ENCODE measurements around the gene SLC1A5. TPM values are rescaled to one million over a fixed set of nuclear protein-coding genes. Genes with fewer than 3 reads are reported as not detected.
"Not testable (repeated sequence)": the region's sequence is repeated elsewhere in the genome, so short reads cannot be mapped to it uniquely, and the experiment has no call there.

SLC1A5 gene
- total and polyA plus RNA-seq, 2 experiments from 2014 or later = 367 to 456 TPM

DNA sequence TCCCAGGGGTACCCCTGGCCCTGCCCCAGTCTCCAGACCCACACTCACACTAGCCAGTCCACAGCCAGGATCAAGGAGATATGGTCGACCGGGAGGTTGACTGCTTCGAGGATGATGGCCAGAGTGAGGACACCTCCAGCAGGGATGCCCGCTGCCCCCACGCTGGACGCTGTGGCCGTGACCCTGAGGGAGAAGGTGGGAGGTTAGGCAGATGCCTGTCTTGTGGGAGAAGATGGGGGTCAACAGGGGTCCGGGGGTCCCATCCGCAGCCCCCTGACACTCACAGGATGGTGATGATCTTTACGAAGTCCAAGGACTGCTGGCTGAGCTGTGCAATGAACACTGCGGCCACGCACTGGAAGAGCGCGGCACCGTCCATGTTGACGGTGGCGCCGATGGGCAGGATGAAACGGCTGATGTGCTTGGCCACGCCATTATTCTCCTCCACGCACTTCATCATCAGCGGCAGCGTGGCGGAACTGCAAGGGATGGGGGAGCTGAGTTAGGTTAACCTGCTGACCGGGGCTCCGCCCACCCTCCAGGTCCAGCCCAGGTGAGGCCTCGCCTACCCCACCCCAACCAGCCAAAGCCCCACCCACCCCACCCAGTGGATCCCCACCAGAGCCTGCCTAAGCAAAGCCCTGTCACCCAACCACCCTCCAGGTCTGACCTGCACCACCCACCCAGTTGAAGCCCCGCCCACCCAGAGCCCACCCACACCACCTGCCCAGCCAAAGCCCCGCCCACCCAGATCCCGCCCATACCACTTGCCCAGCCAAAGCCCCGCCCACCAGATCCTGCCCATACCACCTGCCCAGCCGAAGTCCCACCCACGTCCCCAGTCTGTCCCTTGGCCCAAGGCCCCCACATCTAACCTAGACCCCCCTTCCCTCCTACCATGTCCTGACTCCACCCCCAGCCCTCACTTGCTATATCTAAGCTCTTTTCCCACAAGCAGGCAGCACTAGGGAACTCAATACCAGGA is 11.2 kb downstream of the SLC1A5 start:
- H3K27ac ChIP-seq = no peak overlapping the region
- in situ Hi-C loops (cut with MboI) = no loop called here
- no peak overlapping the region for H3K4me2 ChIP-seq (ENCODE audit: unreplicated experiment)
- H4K20me1 ChIP-seq (ENCODE audit: insufficient read depth) = no peaks in the 10 kb centered on the region; the same call in 1 of the 2 replicates
- H3F3A ChIP-seq (ENCODE audit: insufficient read depth) = peaks cover 62% of the 10 kb centered on the region
- H3K4me1 ChIP-seq (ENCODE audit: insufficient read depth) = peaks cover 10% of the 10 kb centered on the region; the same call in 1 of the 2 replicates
- H3K9ac ChIP-seq = no peak overlapping the region
- no peak overlapping the region for H3K4me3 ChIP-seq
- no peaks in the 10 kb centered on the region for H3K9me3 ChIP-seq (ENCODE audit: low read depth)
- no peak for TF ChIP-seq EZH2 (IDR thresholded peaks at IDR 0.05; ENCODE audit: insufficient read depth, poor library complexity, severe bottlenecking)
- TF ChIP-seq EZH2phosphoT487 (IDR thresholded peaks at IDR 0.05; ENCODE audit: insufficient read depth, low read depth) = no peak
- no peaks in the 10 kb centered on the region for H3K9me2 ChIP-seq (ENCODE audit: insufficient read depth)
- peaks cover 68% of the 10 kb centered on the region for H3K36me3 ChIP-seq (ENCODE audit: low read depth)
- no peaks in the 10 kb centered on the region for H3K27me3 ChIP-seq (replicated peaks; ENCODE audit: insufficient read depth)
- peak; percentile 25 for DNase-seq
- H2AFZ ChIP-seq = no peak overlapping the region
- peaks cover 57% of the 10 kb centered on the region for H3K79me2 ChIP-seq (ENCODE audit: insufficient read depth)
- 93 to 97% methylated on average over 25 to 33 of the region's 33 CpGs for WGBS, 2 experiments (ENCODE audit: low coverage in 1 of 2, low lambda C conversion rate in 2 of 2, missing lambda C conversion rate in 2 of 2)

DNA sequence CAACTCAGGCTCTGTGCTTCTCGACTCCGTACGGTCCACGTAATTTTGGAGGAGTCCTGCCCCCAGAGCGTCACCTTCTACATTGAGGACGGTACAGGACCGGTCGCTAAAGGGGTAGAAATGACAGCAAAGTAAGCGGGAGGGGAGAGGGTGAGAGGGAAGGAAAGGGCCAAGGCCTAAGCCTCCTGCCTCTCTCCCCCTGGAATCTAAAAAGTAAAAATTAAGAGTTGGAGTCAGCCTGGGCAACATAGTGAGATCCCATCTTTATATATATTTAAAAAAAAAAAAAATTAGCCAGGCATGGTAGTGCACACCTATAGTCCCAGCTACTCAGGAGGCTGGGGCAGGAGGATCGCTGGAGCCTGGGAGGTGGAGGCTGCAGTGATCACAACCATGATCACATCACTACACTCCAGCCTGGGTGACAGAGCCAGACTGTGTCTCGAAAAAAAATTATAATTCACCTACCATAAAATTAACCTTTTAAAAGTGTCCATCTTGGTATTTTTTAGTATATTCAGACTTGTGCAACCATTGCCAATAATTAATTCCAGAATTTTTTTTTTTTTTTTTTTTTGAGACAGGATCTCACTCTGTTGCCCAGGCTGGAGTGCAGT is 12.6 kb downstream of the SLC1A5 start:
- in situ Hi-C loops (cut with MboI) = no loop called here
- TF ChIP-seq EZH2 (IDR thresholded peaks at IDR 0.05; ENCODE audit: insufficient read depth, poor library complexity, severe bottlenecking) = no peak
- no peak for TF ChIP-seq EZH2phosphoT487 (IDR thresholded peaks at IDR 0.05; ENCODE audit: insufficient read depth, low read depth)
- H3K36me3 ChIP-seq (ENCODE audit: low read depth) = peaks cover 59% of the 10 kb centered on the region
- H3K4me1 ChIP-seq (ENCODE audit: insufficient read depth) = peaks cover 5% of the 10 kb centered on the region; the same call in 1 of the 2 replicates
- H3K27ac ChIP-seq = no peak overlapping the region
- no peak overlapping the region for H3K4me2 ChIP-seq (ENCODE audit: unreplicated experiment)
- peaks cover 63% of the 10 kb centered on the region for H3F3A ChIP-seq (ENCODE audit: insufficient read depth)
- no peaks in the 10 kb centered on the region for H3K9me3 ChIP-seq (ENCODE audit: low read depth)
- H4K20me1 ChIP-seq (ENCODE audit: insufficient read depth) = no peaks in the 10 kb centered on the region; the same call in 1 of the 2 replicates
- H3K9ac ChIP-seq = no peak overlapping the region
- no peak for DNase-seq
- H3K27me3 ChIP-seq (replicated peaks; ENCODE audit: insufficient read depth) = no peaks in the 10 kb centered on the region
- no peak overlapping the region for H3K4me3 ChIP-seq
- H2AFZ ChIP-seq = no peak overlapping the region
- 85 to 88% methylated on average over 11 of the region's 11 CpGs for WGBS, 2 experiments (ENCODE audit: low coverage in 1 of 2, low lambda C conversion rate in 2 of 2, missing lambda C conversion rate in 2 of 2)
- H3K9me2 ChIP-seq (ENCODE audit: insufficient read depth) = no peaks in the 10 kb centered on the region
- H3K79me2 ChIP-seq (ENCODE audit: insufficient read depth) = peaks cover 44% of the 10 kb centered on the region

DNA sequence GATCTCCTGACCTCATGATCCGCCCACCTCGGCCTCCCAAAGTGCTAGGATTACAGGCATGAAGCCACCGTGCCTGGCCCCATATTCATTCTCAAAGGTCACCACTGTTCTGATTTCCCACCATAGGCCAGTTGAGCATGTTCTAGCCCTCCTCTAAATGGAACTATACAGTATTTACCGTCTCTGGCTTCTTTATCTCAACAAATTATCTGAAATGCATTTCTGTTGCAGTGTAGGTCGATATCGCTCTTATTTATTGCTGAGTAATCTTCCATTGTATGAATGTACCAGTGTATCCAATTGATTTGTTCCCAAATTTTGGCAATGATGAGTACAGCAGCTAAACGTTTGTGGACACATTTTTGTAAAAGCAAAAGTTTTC is 15.4 kb downstream of the SLC1A5 start:
- in situ Hi-C loops (cut with MboI) = no loop called here
- Histone ChIP-seq H3K4me2 (ENCODE audit: unreplicated experiment) (no peak overlapping the region), H3K9me2 (ENCODE audit: insufficient read depth) (no peaks in the 10 kb centered on the region), H4K20me1 (ENCODE audit: insufficient read depth) (no peaks in the 10 kb centered on the region; the same call in 1 of the 2 replicates), H3K27me3 (replicated peaks; ENCODE audit: insufficient read depth) (no peaks in the 10 kb centered on the region), H3K36me3 (ENCODE audit: low read depth) (peaks cover 40% of the 10 kb centered on the region), H2AFZ (no peak overlapping the region), H3K9me3 (ENCODE audit: low read depth) (no peaks in the 10 kb centered on the region), H3F3A (ENCODE audit: insufficient read depth) (peaks cover 60% of the 10 kb centered on the region), H3K79me2 (ENCODE audit: insufficient read depth) (peaks cover 17% of the 10 kb centered on the region), H3K4me3 (no peak overlapping the region), H3K9ac (no peak overlapping the region), H3K4me1 (ENCODE audit: insufficient read depth) (no peaks in the 10 kb centered on the region), H3K27ac (no peak overlapping the region)
- DNase-seq = no peak
- TF ChIP-seq EZH2 (IDR thresholded peaks at IDR 0.05; ENCODE audit: insufficient read depth, poor library complexity, severe bottlenecking) (no peak), EZH2phosphoT487 (IDR thresholded peaks at IDR 0.05; ENCODE audit: insufficient read depth, low read depth) (no peak)
- 78% methylated on average over 7 of the region's 7 CpGs for whole genome bisulfite sequencing, 2 experiments (ENCODE audit: low coverage in 1 of 2, low lambda C conversion rate in 2 of 2, missing lambda C conversion rate in 2 of 2)

DNA sequence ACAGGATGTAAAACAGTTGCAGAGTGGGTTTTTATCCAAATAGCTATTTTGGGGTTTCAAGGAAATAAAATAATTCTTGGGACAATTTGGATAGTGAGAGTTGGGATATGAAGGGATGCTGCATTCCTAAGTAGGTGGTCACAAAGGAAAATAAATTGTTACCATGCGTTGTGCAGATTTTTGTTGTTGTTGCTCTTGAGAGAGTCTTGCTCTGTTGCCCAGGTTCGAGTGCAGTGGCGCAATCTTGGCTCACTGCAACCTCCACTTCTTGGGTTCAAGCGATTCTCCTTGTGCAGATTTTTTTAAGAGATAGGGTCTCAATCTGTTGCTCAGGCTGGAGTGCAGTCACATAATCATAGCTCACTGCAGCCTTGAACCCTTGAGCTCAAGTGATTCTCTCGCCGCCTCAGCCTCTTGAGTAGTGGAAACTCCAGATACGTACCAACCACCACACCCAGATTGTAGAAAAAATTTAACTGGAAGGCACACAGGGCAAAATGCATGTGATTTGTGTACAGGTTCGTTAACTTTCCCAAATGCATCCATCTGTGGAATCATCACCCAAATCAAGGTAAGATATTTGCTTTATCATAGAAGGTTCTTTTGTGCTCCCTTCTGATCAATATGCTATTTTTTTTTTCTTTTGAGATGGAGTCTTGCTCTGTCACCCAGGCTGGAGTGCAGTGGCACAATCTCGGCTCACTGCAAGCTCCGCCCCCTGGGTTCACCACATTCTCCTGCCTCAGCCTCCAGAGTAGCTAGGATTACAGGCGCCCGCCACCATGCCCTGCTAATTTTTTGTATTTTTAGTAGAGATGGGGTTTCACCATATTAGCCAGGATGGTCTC is 16.0 kb downstream of the SLC1A5 start:
- peaks cover 56% of the 10 kb centered on the region for H3F3A ChIP-seq (ENCODE audit: insufficient read depth)
- 68 to 70% methylated on average over 12 of the region's 12 CpGs for WGBS, 2 experiments (ENCODE audit: low coverage in 1 of 2, low lambda C conversion rate in 2 of 2, missing lambda C conversion rate in 2 of 2)
- H3K9me2 ChIP-seq (ENCODE audit: insufficient read depth) = no peaks in the 10 kb centered on the region
- peak; percentile 42 for DNase-seq
- no peak for TF ChIP-seq EZH2 (IDR thresholded peaks at IDR 0.05; ENCODE audit: insufficient read depth, poor library complexity, severe bottlenecking)
- no peak for TF ChIP-seq EZH2phosphoT487 (IDR thresholded peaks at IDR 0.05; ENCODE audit: insufficient read depth, low read depth)
- in situ Hi-C loops (cut with MboI) = no loop called here
- H3K9ac ChIP-seq = no peak overlapping the region
- no peak overlapping the region for H2AFZ ChIP-seq
- no peaks in the 10 kb centered on the region for H3K9me3 ChIP-seq (ENCODE audit: low read depth)
- H3K4me3 ChIP-seq = no peak overlapping the region
- H4K20me1 ChIP-seq (ENCODE audit: insufficient read depth) = no peaks in the 10 kb centered on the region; the same call in 1 of the 2 replicates
- H3K4me1 ChIP-seq (ENCODE audit: insufficient read depth) = no peaks in the 10 kb centered on the region
- H3K27me3 ChIP-seq (replicated peaks; ENCODE audit: insufficient read depth) = no peaks in the 10 kb centered on the region
- no peak overlapping the region for H3K4me2 ChIP-seq (ENCODE audit: unreplicated experiment)
- H3K27ac ChIP-seq = 0 out of 2 replicates have a peak overlapping the region, but pooled peaks have one; percentile 12
- 0 out of 2 replicates have a peak, but pooled peaks cover 13% of the 10 kb centered on the region for H3K79me2 ChIP-seq (ENCODE audit: insufficient read depth)
- H3K36me3 ChIP-seq (ENCODE audit: low read depth) = peaks cover 36% of the 10 kb centered on the region

DNA sequence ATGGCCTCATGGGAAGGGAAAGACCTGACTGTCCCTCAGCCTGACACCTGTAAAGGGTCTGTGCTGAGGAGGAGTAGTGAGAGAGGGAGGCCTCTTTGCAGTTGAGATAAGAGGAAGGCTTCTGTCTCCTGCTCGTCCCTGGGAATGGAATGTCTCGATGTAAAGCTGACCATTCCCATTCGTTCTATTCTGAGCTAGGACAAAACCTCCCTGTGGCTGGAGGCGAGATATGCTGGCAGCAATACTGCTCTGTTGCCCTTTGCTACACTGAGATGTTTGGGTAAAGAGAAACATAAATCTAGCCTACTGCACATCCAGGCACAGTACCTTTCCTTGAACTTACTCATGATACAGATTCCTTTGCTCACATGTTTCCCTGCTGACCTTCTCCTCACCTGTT is 19.6 kb downstream of the SLC1A5 start:
- DNase-seq = not testable (repeated sequence)

More for the DNA sequence above, 19.6 kb downstream of the SLC1A5 start:
- H2AFZ ChIP-seq; H3K27ac ChIP-seq; H4K20me1 ChIP-seq (ENCODE audit: insufficient read depth); H3K27me3 ChIP-seq (replicated peaks; ENCODE audit: insufficient read depth); H3K4me1 ChIP-seq (ENCODE audit: insufficient read depth); H3K4me2 ChIP-seq (ENCODE audit: unreplicated experiment); H3K9ac ChIP-seq; H3K4me3 ChIP-seq; H3K9me3 ChIP-seq (ENCODE audit: low read depth); H3K9me2 ChIP-seq (ENCODE audit: insufficient read depth); H3K79me2 ChIP-seq (ENCODE audit: insufficient read depth); H3K36me3 ChIP-seq (ENCODE audit: low read depth); in situ Hi-C loops (cut with MboI): not testable (repeated sequence)
- H3F3A ChIP-seq (ENCODE audit: insufficient read depth) = peaks cover 35% of the 10 kb centered on the region
- 42 to 53% methylated on average over 4 of the region's 4 CpGs for WGBS, 2 experiments (ENCODE audit: low coverage in 1 of 2, low lambda C conversion rate in 2 of 2, missing lambda C conversion rate in 2 of 2)

All from GM23248 (cell line).